GM18858 (cell line): ENCODE data around the gene SCAMP5.

Source experiments
- ATAC-seq: cut with Tn5 transposase; IDR thresholded peaks from one replicate; pipeline ENCODE4 v1.9.1; 2021; ENCODE audit not compliant: unreplicated experiment

Gene SCAMP5

GRCh38 chr15:74976159-74976558 is 19.2 kb upstream of the SCAMP5 start:
- no peak for ATAC-seq

GRCh38 chr15:74977599-74977998 is 17.8 kb upstream of the SCAMP5 start:
- ATAC-seq: no peak

GRCh38 chr15:74978077-74978476 is 17.3 kb upstream of the SCAMP5 start:
- ATAC-seq: no peak

GRCh38 chr15:74978503-74978902 is 16.9 kb upstream of the SCAMP5 start:
- ATAC-seq: no peak

GRCh38 chr15:74982183-74982582 is 13.2 kb upstream of the SCAMP5 start:
- no peak for ATAC-seq

- no peak for ATAC-seq
These were observed 11.6 kb upstream of the SCAMP5 start for GRCh38 chr15:74983725-74984231.

- no peak for ATAC-seq
These were observed 7.2 kb upstream of the SCAMP5 start for GRCh38 chr15:74988007-74988800.

GRCh38 chr15:74989527-74989926 is 5.8 kb upstream of the SCAMP5 start:
- ATAC-seq: no peak

- ATAC-seq: no peak
These were observed 2.7 kb upstream of the SCAMP5 start for GRCh38 chr15:74992619-74993018.

- no peak for ATAC-seq
These were observed 1.1 kb upstream of the SCAMP5 start for GRCh38 chr15:74994236-74994635.

GRCh38 chr15:74994685-74995084 is 678 bp upstream of the SCAMP5 start:
- ATAC-seq: no peak

GRCh38 chr15:74995779-74996765 is 709 bp downstream of the SCAMP5 start:
- ATAC-seq: no peak

- ATAC-seq: no peak
These were observed 1.8 kb downstream of the SCAMP5 start for GRCh38 chr15:74997141-74997540.

- no peak for ATAC-seq
These were observed 2.2 kb downstream of the SCAMP5 start for GRCh38 chr15:74997543-74997942.

GRCh38 chr15:75001310-75001709 is 5.9 kb downstream of the SCAMP5 start:
- no peak for ATAC-seq

GRCh38 chr15:75002398-75002797 is 7.0 kb downstream of the SCAMP5 start:
- ATAC-seq: no peak

GRCh38 chr15:75007216-75007615 is 11.9 kb downstream of the SCAMP5 start:
- ATAC-seq: no peak

GRCh38 chr15:75008221-75008625 is 12.9 kb downstream of the SCAMP5 start:
- no peak for ATAC-seq

GRCh38 chr15:75008629-75009326 is 13.4 kb downstream of the SCAMP5 start:
- ATAC-seq: peak; percentile 71

GRCh38 chr15:75016431-75016830 is 21.1 kb downstream of the SCAMP5 start:
- no peak for ATAC-seq

- no peak for ATAC-seq
These were observed 24.6 kb downstream of the SCAMP5 start for GRCh38 chr15:75019916-75020315.
